PFSK-1 (cell line): ENCODE results near the gene MGAT4A.

Source experiments
- FOXP2 ChIP-seq: optimal IDR thresholded peaks from 2 replicates; pipeline ENCODE3; 2011; ENCODE audit warnings: borderline replicate concordance, control low read depth, inconsistent platforms; ENCODE audit not compliant: insufficient read depth; ENCODE audit errors: extremely low read length, extremely low read depth
- POLR2AphosphoS5 ChIP-seq: IDR thresholded peaks from 2 replicates; pipeline ENCODE4 v1.6.1; 2012; ENCODE audit warnings: low read depth, mild to moderate bottlenecking, control low read depth, low read length, moderate library complexity
- REST ChIP-seq, 2 experiments: IDR thresholded peaks; 2 replicates each; pipeline versions ENCODE4 v1.6.1 to v1.8.0; 2011 to 2012; ENCODE audit warnings: low read depth in 2 of 2, low read length in 2 of 2, control low read depth in 1 of 2, inconsistent platforms in 1 of 2, mild to moderate bottlenecking in 1 of 2, moderate library complexity in 1 of 2; ENCODE audit not compliant: insufficient read depth in 1 of 2
- SIN3A ChIP-seq: IDR thresholded peaks from 2 replicates; pipeline ENCODE4 v1.6.1; 2012; ENCODE audit warnings: mild to moderate bottlenecking, low read length, moderate library complexity, borderline replicate concordance; ENCODE audit not compliant: insufficient read depth
- TAF1 ChIP-seq: IDR thresholded peaks from 2 replicates; pipeline ENCODE4 v1.6.1; 2012; ENCODE audit warnings: low read length, control low read depth, borderline replicate concordance; ENCODE audit not compliant: insufficient read depth

MGAT4A gene

GRCh38 chr2:98588880-98589431, 142.0 kb downstream of the MGAT4A start:
- TF ChIP-seq FOXP2 (no peak), POLR2AphosphoS5 (no peak), TAF1 (no peak), SIN3A (no peak), REST (IDR thresholded peaks at IDR 0.05; ENCODE audit: insufficient read depth in 1 of 2, low read depth in 2 of 2, low read length in 2 of 2) (no peak)

GRCh38 chr2:98586551-98587140, 144.3 kb downstream of the MGAT4A start:
- no peak for TF ChIP-seq POLR2AphosphoS5
- TF ChIP-seq SIN3A, result no peak
- no peak for TF ChIP-seq TAF1
- TF ChIP-seq FOXP2, result no peak
- TF ChIP-seq REST (IDR thresholded peaks at IDR 0.05; ENCODE audit: insufficient read depth in 1 of 2, low read depth in 2 of 2, low read length in 2 of 2), result no peak

GRCh38 chr2:98585386-98585785, 145.5 kb downstream of the MGAT4A start:
- TF ChIP-seq SIN3A (no peak), FOXP2 (no peak), POLR2AphosphoS5 (no peak), REST (IDR thresholded peaks at IDR 0.05; ENCODE audit: insufficient read depth in 1 of 2, low read depth in 2 of 2, low read length in 2 of 2) (no peak), TAF1 (no peak)

GRCh38 chr2:98583816-98584618, 146.9 kb downstream of the MGAT4A start:
- no peak for TF ChIP-seq TAF1
- no peak for TF ChIP-seq POLR2AphosphoS5

GRCh38 chr2:98583276-98583675, 147.7 kb downstream of the MGAT4A start:
- no peak for TF ChIP-seq SIN3A
- no peak for TF ChIP-seq FOXP2

DNA sequence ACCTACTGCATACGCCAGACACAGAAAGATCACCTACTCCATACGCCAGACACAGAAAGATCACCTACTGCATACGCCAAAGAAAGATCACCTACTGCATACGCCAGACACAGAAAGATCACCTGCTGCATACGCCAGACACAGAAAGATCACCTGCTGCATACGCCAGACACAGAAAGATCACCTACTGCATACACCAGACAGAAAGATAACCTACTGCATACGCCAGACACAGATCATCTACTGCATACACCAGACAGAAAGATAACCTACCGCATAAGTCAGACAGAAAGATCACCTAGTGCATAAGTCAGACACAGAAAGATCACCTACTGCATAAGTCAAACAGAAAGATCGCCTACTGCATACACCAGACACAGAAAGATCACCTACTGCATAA, 148.4 kb downstream of the MGAT4A start:
- no peak for TF ChIP-seq REST (IDR thresholded peaks at IDR 0.05; ENCODE audit: insufficient read depth in 1 of 2, low read depth in 2 of 2, low read length in 2 of 2)
- no peak for TF ChIP-seq FOXP2
- TF ChIP-seq SIN3A, result no peak
- TF ChIP-seq TAF1, result no peak
- TF ChIP-seq POLR2AphosphoS5, result no peak
